Gastrocnemius medialis (tissue), 4 donors: Measurements from ENCODE around the gene OPA3. TPM values are rescaled to one million over a fixed set of nuclear protein-coding genes. Genes with fewer than 3 reads are reported as not detected.

ENCODE experiments used
- ATAC-seq, 2 donors: fragments of 150-250 bp; one replicate each; pipeline ENCODE4 v1.9.1; 2016
- DNase-seq, 2 donors: peaks; one replicate each; pipeline ENCODE4 v3.0.0-alpha.2; 2019
- H3K27ac ChIP-seq, 4 donors: fragments of 200-600 bp; sonication (generic); 1 replicate in 1 of 4; 2 replicates in 3 of 4; pipeline ENCODE4 v1.5.1; 2016 to 2018; ENCODE audit warnings: mild to moderate bottlenecking in 2 of 4, moderate library complexity in 1 of 4
- H3K27me3 ChIP-seq, 3 donors: fragments of 200-600 bp; sonication (generic) in 2 of 3; 1 replicate in 1 of 3; 2 replicates in 2 of 3; pipeline versions ENCODE4 v1.5.1 to v1.6.0; 2016 to 2019; ENCODE audit warnings: mild to moderate bottlenecking in 1 of 3, moderate library complexity in 1 of 3
- H3K36me3 ChIP-seq, 2 donors: fragments of 200-600 bp; sonication (generic) in 1 of 2; one replicate each; pipeline ENCODE4 v1.5.1; 2017 to 2018
- H3K4me1 ChIP-seq, 2 donors: fragments of 200-600 bp; sonication (generic) in 1 of 2; one replicate each; pipeline ENCODE4 v1.5.1; 2016 to 2017; ENCODE audit warnings: mild to moderate bottlenecking in 2 of 2
- H3K4me3 ChIP-seq, 4 donors: fragments of 200-600 bp; sonication (generic) in 3 of 4; 1 replicate in 1 of 4; 2 replicates in 3 of 4; pipeline ENCODE4 v1.5.1; 2016 to 2019; ENCODE audit warnings: mild to moderate bottlenecking in 2 of 4
- H3K9me3 ChIP-seq, 3 donors: fragments of 200-600 bp; sonication (generic) in 2 of 3; 1 replicate in 1 of 3; 2 replicates in 2 of 3; pipeline ENCODE4 v1.5.1; 2016 to 2019
- CTCF ChIP-seq, 5 experiments: fragments of 450-650 bp in 3 of 5; fragments of 200-600 bp in 2 of 5; sonication (generic) in 2 of 5; IDR thresholded peaks in 4 of 5; conservative IDR thresholded peaks in 1 of 5; 1 replicate in 4 of 5; 2 replicates in 1 of 5; pipeline ENCODE4 v1.5.1; 2016 to 2019; ENCODE audit warnings: antibody characterized with exemption in 5 of 5, mild to moderate bottlenecking in 3 of 5, moderate library complexity in 3 of 5
- POLR2A ChIP-seq, 2 donors: fragments of 450-650 bp; IDR thresholded peaks; one replicate each; pipeline ENCODE4 v1.6.1; 2017; ENCODE audit warnings: antibody characterized with exemption in 2 of 2, mild to moderate bottlenecking in 2 of 2, moderate library complexity in 2 of 2
- in situ Hi-C, 4 donors: fragments of 200-750 bp; cut with MboI; loops; one replicate each; pipeline versions ENCODE4 v1.15.0 to v1.8.0; 2017; ENCODE audit warnings: low sequenced_read_pairs in 4 of 4
- intact Hi-C: fragments of 100-400 bp; cut with DNase I; formaldehyde crosslinking; loops from one replicate; pipeline ENCODE4 v1.15.1; 2023; ENCODE audit warnings: low total_unique reads
- total RNA-seq, 4 donors: library from RNA; depleted of rRNA; stranded (reverse); fragments of >200 nt; gene quantifications; one replicate each; pipeline versions ENCODE4 v1.1.0 to v1.2.3, GENCODE V29; 2016

Gene OPA3
- total RNA-seq, 4 donors from 2014 or later = 14.8 to 32.5 (median 20.3) TPM

- no peaks in the 10 kb centered on the region for H3K9me3 ChIP-seq
- H3K4me1 ChIP-seq = no peaks in the 10 kb centered on the region
- no peak overlapping the region for H3K4me3 ChIP-seq
- in situ Hi-C loops = no loop called here
- intact Hi-C loops = no loop called here
- H3K27me3 ChIP-seq = peaks cover 23 to 39% (median 30%) of the 10 kb centered on the region in 3 donors
- DNase-seq = no peak
- no peaks in the 10 kb centered on the region for H3K36me3 ChIP-seq
- H3K27ac ChIP-seq = no peak overlapping the region
- TF ChIP-seq POLR2A (IDR thresholded peaks at IDR 0.05) (no peak), CTCF (IDR thresholded peaks at IDR 0.05 in 4 of 5, conservative IDR thresholded peaks at IDR 0.05 in 1 of 5) (no peak)
- no peak for ATAC-seq
Measured at GRCh38 chr19:45593520-45593919, 8.9 kb upstream of the OPA3 start.

GRCh38 chr19:45592366-45592765 lies 7.8 kb upstream of the OPA3 start:
- ATAC-seq = no peak
- intact Hi-C loops = no loop called here

GRCh38 chr19:45591638-45592005 lies 7.0 kb upstream of the OPA3 start:
- Histone ChIP-seq H3K36me3 (no peaks in the 10 kb centered on the region), H3K4me1 (no peaks in the 10 kb centered on the region), H3K9me3 (no peaks in the 10 kb centered on the region), H3K27ac (peak overlapping the region in 1 of 4 donors; percentile 49), H3K4me3 (no peak overlapping the region), H3K27me3 (peaks cover 7 to 24% (median 12%) of the 10 kb centered on the region in 3 donors)
- intact Hi-C loops = no loop called here
- in situ Hi-C loops = no loop called here
- TF ChIP-seq POLR2A (IDR thresholded peaks at IDR 0.05) (no peak), CTCF (IDR thresholded peaks at IDR 0.05 in 4 of 5, conservative IDR thresholded peaks at IDR 0.05 in 1 of 5) (no peak)
- no peak for ATAC-seq
- DNase-seq = no peak

More at GRCh38 chr19:45592366-45592765, 7.8 kb upstream of the OPA3 start:
- H3K4me3 ChIP-seq = no peak overlapping the region
- TF ChIP-seq CTCF (IDR thresholded peaks at IDR 0.05 in 4 of 5, conservative IDR thresholded peaks at IDR 0.05 in 1 of 5) = no peak
- TF ChIP-seq POLR2A (IDR thresholded peaks at IDR 0.05) = no peak
- H3K4me1 ChIP-seq = no peaks in the 10 kb centered on the region
- in situ Hi-C loops = no loop called here
- no peak for DNase-seq
- H3K36me3 ChIP-seq = no peaks in the 10 kb centered on the region
- peak overlapping the region in 3 of 4 donors; percentile 3 to 49 (median 9) for H3K27ac ChIP-seq
- peaks cover 11 to 27% (median 19%) of the 10 kb centered on the region in 3 donors for H3K27me3 ChIP-seq
- H3K9me3 ChIP-seq = no peaks in the 10 kb centered on the region

- H3K4me1 ChIP-seq = no peaks in the 10 kb centered on the region
- H3K36me3 ChIP-seq = no peaks in the 10 kb centered on the region
- H3K27me3 ChIP-seq = peaks cover 7 to 24% (median 7%) of the 10 kb centered on the region in 3 donors
- H3K27ac ChIP-seq = no peak overlapping the region
- ATAC-seq (no peak), DNase-seq (no peak)
- in situ Hi-C loops = no loop called here
- intact Hi-C loops = no loop called here
- H3K4me3 ChIP-seq = no peak overlapping the region
- TF ChIP-seq CTCF (IDR thresholded peaks at IDR 0.05 in 4 of 5, conservative IDR thresholded peaks at IDR 0.05 in 1 of 5) = no peak
- no peak for TF ChIP-seq POLR2A (IDR thresholded peaks at IDR 0.05)
- no peaks in the 10 kb centered on the region for H3K9me3 ChIP-seq
Measured at GRCh38 chr19:45591004-45591637, 6.5 kb upstream of the OPA3 start.
